Endometrium (tissue), 2 donors: ENCODE measurements around the gene APOC3.

Experiments
- FAIRE-seq: peaks from 2 replicates; lab custom pipeline; 2012; peaks lifted over from hg19 to GRCh38; lab: Jason Lieb, UNC
- donor health status: control.
- donor health status: control.

The APOC3 gene

DNA sequence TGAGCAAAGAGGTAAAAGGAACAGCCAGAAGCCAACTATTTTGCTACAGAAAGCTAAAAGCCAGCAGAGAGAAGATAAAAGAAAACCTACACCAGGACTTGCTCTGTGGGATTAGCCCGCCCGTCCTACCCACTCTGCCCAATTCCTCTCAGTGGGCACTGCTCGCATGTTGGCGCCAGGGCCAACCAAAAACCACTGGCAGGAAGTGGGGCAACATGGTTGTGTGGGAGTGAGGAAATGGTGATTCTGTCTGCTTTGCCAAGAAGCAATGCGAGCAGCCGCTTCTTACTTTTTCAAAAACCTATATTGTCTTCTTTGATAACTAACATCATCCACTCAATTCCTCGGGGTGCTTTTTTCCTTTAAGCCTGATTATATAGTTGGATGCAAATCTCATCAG lies 21.9 kb downstream of the APOC3 start:
- FAIRE-seq: no peak

DNA sequence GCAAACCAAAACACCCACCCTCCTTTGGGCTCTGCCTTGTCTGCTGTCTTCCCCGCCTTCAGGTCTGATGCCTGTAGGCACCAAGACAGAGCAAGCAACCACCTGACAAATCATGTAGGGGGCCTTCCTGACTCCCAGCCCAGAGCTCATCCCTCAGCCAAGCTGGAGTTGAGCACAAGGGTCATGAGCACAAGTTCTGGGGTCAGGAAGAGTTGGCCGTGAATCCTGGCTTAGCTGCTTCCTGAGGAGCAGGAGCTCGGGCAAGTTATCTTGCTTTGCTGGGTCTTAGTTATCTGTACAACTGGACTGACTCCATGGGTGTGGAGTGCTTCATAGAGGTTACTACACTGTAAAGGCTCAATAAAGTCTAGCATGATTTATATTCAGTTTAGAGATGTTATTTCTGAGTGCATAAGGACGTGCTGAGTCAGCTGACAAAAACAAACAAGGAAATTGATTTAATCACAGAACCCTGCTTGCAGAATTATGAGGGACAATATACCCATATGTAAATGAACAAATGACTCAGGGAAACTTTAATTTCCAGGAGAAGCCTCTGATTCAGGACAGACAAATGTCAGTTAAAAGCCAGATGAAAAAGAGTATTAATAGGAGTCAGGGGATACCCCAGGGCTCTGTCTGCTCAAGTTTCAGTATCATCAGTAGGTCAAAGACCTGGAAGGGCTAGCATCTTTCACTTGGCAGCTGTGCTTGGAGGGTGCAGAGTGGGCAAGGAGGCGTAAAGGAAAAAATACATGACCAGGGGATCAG lies 22.7 kb downstream of the APOC3 start:
- FAIRE-seq: no peak

DNA sequence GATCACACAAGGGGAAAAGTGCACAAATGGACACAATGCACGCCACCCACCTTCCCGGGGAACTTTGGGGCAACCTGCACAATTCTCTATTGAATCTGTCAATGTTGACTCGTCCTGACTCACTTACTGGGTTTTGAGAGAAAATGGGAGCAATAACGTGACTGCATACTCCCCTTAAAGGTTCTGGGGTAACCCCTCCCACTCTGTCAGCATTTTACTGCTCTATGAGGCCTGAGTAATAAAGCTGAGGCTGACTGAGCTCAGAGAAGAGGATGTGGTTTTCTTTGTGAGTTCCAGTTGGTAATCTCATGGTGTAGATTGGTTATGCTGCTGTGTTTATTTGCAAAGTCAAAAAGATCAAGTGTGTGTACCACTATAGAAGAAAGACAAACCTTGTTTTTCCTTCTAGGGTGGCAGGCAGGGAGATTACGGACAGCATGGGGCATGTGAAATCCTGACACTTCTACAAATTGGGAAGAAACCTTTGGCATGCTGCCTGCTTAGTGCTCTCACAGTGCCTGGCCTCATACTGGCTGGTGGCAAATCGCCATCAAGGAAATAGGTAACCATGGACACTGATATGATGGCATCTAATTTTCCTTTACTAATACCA lies 23.9 kb downstream of the APOC3 start:
- no peak for FAIRE-seq

DNA sequence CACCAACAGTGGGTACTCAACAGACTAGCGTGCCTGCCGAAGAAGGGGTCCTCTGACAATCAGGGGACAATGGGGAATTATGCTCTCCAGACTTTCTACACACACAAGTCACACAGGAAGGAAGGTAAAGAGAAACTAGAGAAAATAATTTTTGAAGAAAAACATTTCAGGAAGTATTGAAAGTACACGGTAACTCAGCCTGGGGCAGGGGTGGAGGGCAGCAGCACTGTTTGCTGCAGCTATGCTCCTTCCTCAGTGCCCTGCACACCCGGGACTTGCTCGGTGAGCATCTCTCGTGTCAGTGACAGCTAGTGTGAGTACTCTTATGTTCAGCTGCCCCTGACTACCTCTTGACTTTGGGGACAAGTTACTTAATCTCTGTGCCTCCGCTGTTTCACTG lies 25.7 kb downstream of the APOC3 start:
- no peak for FAIRE-seq

DNA sequence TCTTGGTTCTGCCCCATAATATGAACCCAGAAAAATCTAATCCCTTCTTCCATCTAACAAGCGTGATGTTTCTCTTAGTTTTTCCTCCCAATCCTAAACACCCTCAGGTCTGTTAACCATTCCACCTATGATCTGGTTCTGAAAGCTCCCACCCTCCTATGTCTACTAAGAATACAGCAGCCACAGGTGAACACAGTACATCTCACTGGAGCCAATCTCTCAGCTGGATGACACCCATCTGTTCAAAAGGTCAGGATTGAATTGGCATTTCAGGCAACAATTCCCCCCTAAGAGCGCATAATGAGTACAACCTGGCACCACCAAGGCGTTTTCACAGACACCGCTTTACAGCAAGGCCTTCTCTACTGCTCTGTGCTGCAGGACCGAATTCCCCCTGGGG lies 26.7 kb downstream of the APOC3 start:
- FAIRE-seq: no peak

DNA sequence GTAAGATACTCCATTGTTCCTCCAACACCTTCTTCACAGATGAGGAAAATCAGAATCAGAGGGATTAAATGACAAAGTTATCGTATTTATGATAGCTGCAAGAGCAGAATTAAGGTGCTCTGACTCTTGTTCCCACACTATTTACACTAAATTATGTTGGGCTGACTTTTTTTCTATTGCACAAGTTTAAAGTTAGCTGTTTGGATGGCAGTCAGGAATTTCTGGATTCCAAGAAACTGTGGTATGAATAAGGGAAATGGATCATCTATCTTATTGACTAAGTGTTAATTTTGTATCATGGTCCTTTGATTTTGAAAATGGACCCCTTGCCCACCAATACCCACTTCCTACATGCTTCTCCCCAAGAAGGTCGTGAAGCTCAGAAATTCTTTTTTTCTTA lies 27.6 kb downstream of the APOC3 start:
- FAIRE-seq: no peak

DNA sequence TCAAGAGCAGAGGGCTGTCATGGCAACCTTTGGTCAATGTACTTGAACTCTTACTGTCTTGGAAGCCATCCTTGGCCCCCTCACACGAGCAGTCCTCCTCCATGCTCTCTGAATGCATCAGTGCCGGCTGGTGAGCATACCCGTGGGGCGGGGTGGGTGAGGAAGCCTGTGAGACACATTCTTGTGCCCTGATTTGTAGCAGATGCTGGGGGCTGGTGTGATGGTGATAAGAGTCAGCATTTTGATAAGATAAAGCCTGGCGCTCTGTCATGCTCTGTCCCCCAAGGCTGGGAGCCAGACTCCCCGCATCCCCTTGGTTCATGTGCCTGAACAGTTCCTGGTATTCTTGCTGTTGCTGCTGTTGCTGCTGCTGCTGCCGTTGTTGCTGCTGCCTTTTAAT lies 28.2 kb downstream of the APOC3 start:
- no peak for FAIRE-seq

DNA sequence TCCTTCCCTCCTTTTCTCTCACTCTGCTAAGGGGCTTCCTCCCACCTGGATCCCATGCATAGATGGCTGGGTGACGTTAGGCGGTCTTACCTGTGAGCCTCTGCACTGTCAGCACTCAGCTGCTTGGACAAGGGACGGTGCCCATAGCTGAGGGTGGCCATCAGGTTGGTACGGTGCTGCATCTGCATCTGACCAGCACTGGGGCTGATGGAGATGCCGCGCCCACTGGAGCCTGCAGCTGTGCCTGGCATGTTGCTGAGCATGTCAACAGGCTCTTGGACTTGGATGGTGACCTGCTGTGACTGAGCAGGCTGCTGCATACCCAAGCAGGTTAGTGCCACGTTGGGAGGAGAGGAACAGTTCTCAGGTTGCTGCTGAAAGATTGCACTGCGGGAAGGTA lies 29.5 kb downstream of the APOC3 start:
- no peak for FAIRE-seq

DNA sequence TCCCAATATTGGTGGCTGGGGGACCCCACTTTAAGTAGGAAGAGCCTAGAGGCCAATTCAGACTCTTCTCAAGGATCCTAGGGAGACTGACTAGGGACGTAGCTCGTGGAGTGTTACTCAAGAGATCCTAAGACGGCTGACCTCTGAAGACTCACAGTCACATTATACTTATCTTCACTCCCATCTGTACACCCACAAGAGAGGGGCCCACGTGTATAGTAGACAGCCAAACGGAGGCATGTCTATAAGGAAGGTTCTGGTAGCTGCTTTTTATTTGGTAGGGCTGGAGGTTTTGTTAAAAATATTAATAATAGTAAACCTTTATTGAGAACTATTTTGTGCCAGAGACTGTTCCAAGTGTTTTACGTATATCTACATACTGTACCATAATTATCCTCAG lies 30.6 kb downstream of the APOC3 start:
- no peak for FAIRE-seq

DNA sequence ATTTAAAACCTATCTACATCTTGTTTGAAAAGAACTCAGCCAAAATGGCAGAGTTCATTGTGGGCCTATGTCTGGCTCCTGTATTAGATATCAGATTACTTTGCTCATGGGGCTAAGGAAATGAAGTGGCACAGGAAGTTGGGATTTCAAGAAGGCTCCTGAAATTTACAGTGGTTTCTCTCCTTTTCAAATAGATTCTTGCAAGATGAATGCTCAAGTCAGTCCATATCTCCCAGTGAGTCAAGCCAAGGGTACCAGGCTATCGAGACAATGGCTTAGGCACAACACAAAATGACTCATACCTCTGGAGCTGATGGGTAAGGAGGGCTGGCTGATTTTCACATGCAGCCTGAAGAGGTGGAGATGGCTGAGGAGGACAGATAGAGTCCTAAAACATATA lies 31.8 kb downstream of the APOC3 start:
- no peak for FAIRE-seq

DNA sequence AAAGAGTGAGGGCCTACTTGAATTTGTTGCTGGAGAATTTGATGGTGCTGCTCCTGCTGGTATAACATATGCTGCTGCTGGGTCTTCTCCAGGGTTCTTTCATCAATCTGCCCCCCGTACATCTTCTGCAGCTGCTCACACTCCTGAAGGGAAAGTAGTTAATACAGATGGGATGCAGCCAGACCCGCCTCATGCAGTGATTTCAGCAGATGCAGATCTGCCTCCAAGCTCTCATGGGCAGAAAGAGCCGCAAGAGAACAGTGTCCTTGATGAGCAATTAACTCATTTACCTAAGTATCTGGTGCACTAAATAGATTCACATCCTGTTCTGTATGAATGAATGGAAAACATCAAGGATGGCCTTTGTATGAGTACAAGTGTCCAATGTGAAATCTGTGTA lies 32.5 kb downstream of the APOC3 start:
- no peak for FAIRE-seq

DNA sequence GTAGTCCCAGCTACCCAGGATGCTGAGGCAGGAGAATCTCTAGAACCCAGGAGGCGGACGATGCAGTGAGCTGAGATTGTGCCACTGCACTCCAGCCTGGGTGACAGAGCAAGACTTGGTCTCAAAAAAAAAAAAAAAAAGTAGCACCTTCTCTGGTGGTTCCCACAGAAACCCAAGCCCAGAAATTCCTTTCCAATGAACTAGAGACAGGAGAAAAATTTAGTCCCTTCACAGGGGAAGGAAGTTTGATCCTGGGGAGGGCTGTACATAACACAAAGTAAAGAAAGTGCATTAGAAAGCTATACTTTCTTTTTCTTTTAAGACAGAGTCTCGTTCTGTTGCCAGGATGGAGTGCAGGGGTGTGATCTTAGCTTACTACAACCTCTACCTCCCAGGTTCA lies 33.2 kb downstream of the APOC3 start:
- FAIRE-seq: no peak

DNA sequence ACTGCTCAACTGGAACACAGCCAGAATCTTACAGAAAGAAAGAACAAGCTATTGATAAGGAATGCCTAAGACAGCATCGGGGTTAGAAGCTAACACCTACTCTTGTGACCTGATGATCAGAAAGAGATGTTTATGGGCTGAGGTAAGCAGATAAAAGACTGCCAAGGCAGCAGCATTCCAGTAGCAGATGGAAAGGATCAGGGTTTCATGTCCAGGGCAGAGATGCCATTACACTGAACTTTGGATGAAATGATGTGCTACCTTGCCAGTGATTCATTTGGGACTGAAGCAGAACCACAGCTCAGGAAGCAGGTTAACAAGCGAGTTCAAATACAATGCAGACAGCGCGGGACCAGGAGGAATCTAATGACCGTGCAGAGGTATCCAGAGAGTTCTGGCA lies 34.8 kb downstream of the APOC3 start:
- no peak for FAIRE-seq

DNA sequence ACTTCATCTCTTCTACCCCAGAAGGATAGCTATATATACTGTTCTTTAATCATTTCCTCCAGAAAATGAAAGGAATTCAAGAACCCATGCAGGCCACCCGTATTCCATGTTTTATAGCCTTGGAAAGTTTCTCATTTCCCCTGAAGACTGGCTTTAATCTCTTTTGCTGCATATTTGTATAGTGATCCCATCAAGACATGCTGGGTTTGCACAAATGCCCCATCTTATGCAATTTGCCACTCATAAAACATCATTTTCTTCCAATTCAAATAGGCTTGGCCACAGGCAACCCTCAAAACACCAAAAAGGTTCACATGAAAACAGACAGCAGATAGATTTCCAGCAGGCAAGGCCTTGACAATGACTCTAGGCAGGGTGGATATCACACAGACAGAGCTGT lies 36.0 kb downstream of the APOC3 start:
- no peak for FAIRE-seq

DNA sequence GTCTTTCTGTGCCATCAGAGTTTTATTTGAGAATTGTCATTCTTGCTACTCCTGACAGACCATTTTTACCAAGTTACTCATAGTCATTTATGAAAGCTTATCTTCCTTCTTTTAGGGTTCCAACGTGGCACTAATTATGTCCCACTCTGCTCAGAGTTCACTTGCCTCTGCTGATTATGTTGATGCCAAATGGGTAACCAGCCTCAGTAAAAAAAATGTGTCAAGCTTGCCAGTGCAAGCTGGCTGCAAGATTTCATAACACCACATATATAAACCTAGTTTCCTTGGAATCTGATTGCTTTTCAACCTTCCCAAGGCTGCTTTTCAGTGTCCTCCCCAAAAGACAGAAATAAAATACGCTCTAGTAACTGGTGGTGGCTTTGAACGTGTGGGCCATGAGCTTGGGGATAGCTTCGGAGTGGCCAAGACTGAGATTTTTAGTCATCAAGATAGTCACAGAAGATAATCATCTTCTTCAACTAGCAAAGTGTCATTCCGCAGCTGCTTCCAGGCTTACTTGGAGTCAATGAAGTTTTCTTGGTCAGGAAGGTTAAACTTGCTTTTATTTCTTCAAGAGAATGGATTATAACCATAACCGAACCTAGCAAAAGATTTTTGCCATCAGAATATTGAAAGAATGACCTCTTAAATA lies 37.2 kb downstream of the APOC3 start:
- FAIRE-seq: no peak

DNA sequence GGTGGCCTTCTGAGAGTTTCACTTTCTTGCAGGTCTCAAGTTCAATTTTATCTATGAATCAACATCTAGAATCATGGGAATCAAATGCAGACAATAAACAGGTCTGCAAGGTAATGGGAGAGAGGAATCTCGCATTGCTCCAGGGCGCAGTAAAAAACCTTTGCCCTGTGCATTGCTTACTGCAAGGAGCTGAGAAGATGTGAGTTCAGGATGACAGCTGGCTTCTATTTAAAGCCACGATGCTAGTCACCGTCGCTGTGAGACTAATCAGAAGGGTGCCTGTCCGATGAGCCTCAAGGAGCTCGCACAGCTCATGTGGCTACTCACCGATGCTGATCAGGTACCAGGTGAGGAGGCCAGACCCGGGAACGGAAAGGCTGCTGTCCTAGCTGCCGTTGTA lies 37.9 kb downstream of the APOC3 start:
- no peak for FAIRE-seq

DNA sequence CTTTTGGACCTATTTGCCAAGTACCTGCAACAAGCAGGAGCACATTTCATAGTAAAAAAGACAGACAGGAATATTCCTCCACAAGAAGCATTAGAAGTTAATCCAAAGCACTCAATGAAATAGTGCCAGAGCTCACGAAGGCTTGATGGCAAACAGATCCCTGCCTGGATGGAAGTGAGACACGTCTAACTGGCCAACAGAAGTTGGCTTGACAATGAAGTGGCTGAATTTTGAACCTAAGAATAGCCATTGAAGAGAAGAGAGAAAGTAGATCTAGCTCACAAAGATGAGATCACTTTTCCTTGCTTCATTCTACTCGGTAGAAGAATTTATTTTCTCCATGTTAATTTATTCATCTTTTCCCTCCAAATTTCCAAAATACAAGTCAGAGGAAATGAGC lies 38.4 kb downstream of the APOC3 start:
- FAIRE-seq: no peak

DNA sequence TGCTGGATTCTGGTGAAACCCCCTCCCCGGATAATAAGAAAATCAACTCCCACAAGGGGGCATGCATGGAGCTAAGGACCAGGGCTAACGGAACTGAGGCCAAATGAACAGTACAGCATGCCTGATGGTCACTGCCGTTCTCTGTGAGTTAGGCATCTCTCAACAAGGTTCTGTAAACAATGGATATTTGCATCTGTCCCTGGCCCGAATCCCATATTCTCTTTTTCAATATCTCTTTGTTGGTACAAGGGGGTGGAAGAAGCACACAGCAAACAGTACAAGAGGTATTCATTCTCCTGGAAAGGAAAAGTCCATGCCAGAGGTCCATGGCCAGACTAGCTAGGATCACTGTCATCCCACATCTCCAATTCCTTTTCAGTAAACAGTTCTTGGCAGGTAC lies 39.9 kb downstream of the APOC3 start:
- no peak for FAIRE-seq

DNA sequence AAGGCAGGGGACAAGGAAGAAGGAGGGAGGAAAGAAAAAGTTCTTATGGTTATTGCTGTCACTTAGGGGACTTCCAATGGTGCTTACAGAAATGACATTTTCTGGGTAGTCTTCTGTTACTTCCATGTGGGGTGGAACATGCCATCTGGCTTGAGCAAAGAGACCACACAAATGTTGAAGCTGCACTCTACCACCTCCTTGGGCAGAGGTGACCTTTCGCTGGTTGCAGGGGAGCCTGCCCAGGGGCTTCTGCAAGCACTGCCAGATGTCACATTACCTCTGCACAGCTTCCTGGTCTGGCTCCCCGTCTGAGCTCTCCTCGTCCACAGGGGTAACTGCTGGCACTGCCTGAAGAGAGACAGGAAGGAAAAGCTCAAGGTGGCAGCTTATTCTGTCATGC lies 40.3 kb downstream of the APOC3 start:
- no peak for FAIRE-seq

DNA sequence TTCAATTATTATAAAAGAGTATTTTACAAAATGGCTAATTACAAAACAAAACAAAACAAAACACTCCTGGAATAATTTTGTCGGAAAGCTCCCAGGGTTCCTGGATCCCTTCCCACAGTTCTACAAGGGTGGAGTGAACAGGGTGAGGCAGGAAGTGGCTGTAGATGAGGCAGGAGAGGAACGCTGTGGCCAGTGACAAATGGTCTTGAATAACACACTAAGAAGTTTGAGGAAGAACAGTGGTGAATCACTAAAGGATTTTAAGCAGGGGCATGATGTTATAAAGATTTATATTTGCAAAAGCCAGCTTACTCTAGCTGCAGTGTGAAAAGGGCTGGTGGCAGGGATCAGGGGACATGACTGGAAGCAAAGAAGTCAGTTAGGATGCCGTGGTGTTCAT lies 41.5 kb downstream of the APOC3 start:
- no peak for FAIRE-seq

DNA sequence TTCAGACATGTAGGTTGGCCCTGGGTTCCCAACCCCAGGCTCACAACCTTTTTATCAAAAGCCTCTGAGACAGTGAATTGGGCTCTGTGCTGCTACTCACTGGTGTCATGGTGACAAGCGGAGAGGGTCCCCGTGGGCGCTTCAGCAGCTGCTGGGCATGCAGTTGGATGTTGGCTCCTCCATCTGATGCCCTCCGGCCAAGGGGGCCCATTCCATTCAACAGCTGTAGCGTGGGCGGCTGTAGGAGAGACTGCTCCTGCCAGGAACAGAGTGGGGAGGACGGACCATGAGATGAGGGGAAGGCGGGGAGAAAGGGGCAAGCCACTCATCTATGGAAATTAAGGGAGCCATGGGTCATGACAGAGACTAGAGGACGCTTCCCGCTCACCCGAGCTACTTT lies 43.7 kb downstream of the APOC3 start:
- no peak for FAIRE-seq

DNA sequence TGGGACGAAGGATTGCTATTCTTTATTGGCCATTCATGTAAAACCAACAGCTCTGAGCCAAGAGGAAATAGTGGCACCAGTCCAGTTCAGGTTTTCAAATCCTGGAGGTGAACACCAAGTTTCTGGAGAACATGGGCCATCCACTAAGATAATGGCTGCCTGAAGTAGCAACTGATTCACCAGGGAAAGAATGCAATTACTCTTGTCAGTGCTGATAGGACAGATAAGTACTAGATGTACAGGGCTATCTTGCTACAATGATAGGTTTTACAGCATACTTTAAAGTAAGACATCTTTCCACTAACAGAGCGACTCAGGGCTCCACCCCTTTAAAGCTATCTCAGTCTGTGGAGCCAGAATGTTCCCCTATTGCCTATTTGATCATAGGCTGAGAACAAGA lies 44.5 kb downstream of the APOC3 start:
- FAIRE-seq: no peak

DNA sequence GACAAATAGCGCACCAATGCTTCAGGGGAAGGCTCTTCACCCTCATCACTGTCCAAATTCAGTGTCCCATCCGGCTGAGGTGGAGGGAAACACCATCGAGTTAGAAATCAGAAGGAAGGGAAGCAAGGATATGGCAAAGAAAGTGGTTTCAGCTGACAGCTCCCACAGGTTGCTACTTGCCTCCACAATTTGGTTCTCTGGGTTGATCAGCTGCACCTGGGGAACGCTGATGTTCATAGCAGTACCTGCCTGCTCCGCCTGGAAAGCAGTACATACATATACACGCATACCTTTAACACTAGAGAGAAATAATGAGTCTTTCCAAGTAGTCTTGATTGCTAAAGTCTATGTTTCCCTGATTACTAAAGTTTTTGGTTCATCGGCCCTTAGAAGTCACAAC lies 45.5 kb downstream of the APOC3 start:
- FAIRE-seq: no peak

DNA sequence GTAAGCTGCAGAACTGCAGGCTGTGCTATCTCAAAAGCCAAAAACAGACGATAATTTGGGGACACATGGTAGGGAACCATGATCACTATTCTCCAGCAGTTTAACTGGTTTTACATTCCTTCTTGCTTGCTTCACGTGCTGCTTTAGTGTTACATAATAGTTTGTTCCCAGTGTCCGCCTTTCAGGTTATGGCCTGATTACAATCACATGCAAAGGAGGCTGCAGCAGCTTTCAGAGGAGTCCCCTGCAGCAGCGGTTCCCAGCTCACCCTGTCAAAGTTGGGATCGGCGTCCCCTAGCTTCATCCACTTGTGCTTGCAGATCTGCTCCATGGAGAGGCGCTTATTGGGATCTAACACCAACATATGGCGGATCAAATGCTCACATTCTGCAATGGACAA lies 46.9 kb downstream of the APOC3 start:
- no peak for FAIRE-seq
